ENCODE data around the gene LRRC8B.

- no peak for TF ChIP-seq REST (IDR thresholded peaks at IDR 0.05; ENCODE audit: low read depth)
- no peak for TF ChIP-seq CREB1 (IDR thresholded peaks at IDR 0.05; ENCODE audit: low read depth)
- no peak for TF ChIP-seq NFIC (IDR thresholded peaks at IDR 0.05)
- no peak for TF ChIP-seq YY1 (IDR thresholded peaks at IDR 0.05; ENCODE audit: low read depth)
- no peak for TF ChIP-seq USF1 (IDR thresholded peaks at IDR 0.05)
- TF ChIP-seq EP300 (IDR thresholded peaks at IDR 0.05; ENCODE audit: borderline replicate concordance) = no peak
- no peak for TF ChIP-seq TAF1 (IDR thresholded peaks at IDR 0.05; ENCODE audit: low read depth)
- TF ChIP-seq ZBTB7A (IDR thresholded peaks at IDR 0.05; ENCODE audit: low read depth) = no peak
Observed at GRCh38 chr1:89487972-89488371, 36.7 kb upstream of the LRRC8B start.
